Measurements from ENCODE around the gene PARL. TPM values are rescaled to one million over a fixed set of nuclear protein-coding genes. Genes with fewer than 3 reads are reported as not detected.

PARL gene
- total RNA-seq, 1 experiment from 2014 or later, result 73.7 TPM

DNA sequence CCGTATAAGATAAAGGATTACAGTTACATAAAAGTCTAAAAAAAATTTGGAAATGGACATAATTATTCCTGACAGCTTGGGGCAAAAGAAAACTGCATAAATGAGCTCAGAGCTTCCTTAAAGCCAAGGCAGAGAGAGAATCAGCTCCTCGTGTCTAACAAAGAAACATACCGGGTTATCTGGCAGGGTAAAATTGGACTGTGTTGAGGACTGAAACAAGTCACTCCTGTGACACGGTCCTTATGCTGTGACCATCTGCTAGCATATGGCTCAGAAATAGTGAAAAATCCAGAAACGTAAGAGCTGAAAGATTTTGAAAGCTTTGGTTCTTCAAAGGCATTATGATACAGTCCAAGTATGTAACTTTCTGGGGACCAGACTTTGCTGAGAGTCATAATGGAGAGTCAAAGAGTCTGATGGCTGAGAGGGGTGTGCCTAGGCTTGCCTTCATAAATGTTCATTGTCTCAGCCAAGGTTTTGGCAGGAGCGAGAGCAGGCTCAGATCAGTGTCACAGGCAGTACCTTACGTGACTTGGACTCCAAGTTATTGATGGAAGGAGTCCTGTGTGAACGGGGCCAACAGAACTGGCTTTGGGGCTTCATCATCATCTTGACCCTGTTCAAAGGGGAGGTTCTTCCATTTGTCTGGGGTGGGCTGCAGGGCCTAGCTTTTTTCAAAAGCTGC is 71.8 kb downstream of the PARL start:
- Histone ChIP-seq H3K36me3 (ENCODE audit: insufficient read depth, low read length, poor library complexity, severe bottlenecking) (peaks cover 37% of the 10 kb centered on the region), H3K27me3 (replicated peaks; ENCODE audit: insufficient read depth, low read depth, low read length, poor library complexity) (no peaks in the 10 kb centered on the region), H3K9me3 (ENCODE audit: low read depth, low read length, poor library complexity, severe bottlenecking) (no peaks in the 10 kb centered on the region), H3K4me1 (ENCODE audit: insufficient read depth, low read length, poor library complexity, severe bottlenecking) (no peaks in the 10 kb centered on the region), H3K4me3 (ENCODE audit: low read depth, low read length, poor library complexity, severe bottlenecking) (no peak overlapping the region), H3K27ac (ENCODE audit: low read depth, low read length, poor library complexity, severe bottlenecking) (no peak overlapping the region)
- ChIA-PET POLR2A (ENCODE audit: low non-redundant PET) (no interaction called here), CTCF (no interaction called here)
- TF ChIP-seq, protein P1, sequence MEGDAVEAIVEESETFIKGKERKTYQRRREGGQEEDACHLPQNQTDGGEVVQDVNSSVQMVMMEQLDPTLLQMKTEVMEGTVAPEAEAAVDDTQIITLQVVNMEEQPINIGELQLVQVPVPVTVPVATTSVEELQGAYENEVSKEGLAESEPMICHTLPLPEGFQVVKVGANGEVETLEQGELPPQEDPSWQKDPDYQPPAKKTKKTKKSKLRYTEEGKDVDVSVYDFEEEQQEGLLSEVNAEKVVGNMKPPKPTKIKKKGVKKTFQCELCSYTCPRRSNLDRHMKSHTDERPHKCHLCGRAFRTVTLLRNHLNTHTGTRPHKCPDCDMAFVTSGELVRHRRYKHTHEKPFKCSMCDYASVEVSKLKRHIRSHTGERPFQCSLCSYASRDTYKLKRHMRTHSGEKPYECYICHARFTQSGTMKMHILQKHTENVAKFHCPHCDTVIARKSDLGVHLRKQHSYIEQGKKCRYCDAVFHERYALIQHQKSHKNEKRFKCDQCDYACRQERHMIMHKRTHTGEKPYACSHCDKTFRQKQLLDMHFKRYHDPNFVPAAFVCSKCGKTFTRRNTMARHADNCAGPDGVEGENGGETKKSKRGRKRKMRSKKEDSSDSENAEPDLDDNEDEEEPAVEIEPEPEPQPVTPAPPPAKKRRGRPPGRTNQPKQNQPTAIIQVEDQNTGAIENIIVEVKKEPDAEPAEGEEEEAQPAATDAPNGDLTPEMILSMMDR (conservative IDR thresholded peaks at IDR 0.05; ENCODE audit: low read depth, low read length), result no peak
- no peak for TF ChIP-seq EZH2 (IDR thresholded peaks at IDR 0.05; ENCODE audit: borderline replicate concordance, low read depth, low read length, poor library complexity, severe bottlenecking)
- intact Hi-C loops (cut with micrococcal nuclease; ENCODE audit: unreplicated experiment), result no loop called here
- BruUV-seq (replicated peaks), result no TSS peak
- no peak for DNase-seq (ENCODE audit: low spot score)

DNA sequence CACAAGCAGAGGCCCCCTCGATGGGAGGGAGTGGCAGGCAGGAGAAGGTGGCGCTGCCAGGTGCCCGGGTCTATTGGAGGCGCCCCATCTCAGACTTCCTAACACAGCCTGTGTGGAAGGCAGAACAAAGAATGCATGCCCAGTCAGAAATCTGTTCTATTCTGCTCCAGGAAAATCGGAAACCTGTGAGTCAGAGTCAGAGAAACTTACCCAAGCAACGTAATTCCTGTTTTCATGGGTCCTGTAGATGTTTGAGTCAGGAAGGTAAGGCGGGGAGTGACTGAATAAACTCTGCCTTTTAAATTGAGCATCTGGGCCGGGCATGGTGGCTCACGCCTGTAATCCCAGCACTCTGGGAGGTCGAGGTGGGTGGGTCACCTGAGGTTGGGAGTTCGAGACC is 73.0 kb downstream of the PARL start:
- POLR2A ChIA-PET (ENCODE audit: low non-redundant PET), result no interaction called here
- no TSS peak for BruUV-seq (replicated peaks)
- Histone ChIP-seq H3K4me1 (ENCODE audit: insufficient read depth, low read length, poor library complexity, severe bottlenecking) (no peaks in the 10 kb centered on the region), H3K27me3 (replicated peaks; ENCODE audit: insufficient read depth, low read depth, low read length, poor library complexity) (no peaks in the 10 kb centered on the region), H3K4me3 (ENCODE audit: low read depth, low read length, poor library complexity, severe bottlenecking) (no peak overlapping the region), H3K9me3 (ENCODE audit: low read depth, low read length, poor library complexity, severe bottlenecking) (no peaks in the 10 kb centered on the region), H3K27ac (ENCODE audit: low read depth, low read length, poor library complexity, severe bottlenecking) (no peak overlapping the region), H3K36me3 (ENCODE audit: insufficient read depth, low read length, poor library complexity, severe bottlenecking) (peaks cover 50% of the 10 kb centered on the region)
- DNase-seq (ENCODE audit: low spot score), result no peak
- CTCF ChIA-PET, result no interaction called here
- intact Hi-C loops (cut with micrococcal nuclease; ENCODE audit: unreplicated experiment), result no loop called here
- no peak for TF ChIP-seq EZH2 (IDR thresholded peaks at IDR 0.05; ENCODE audit: borderline replicate concordance, low read depth, low read length, poor library complexity, severe bottlenecking)
- TF ChIP-seq, protein P1 (conservative IDR thresholded peaks at IDR 0.05; ENCODE audit: low read depth, low read length), result no peak

- BruUV-seq (replicated peaks), result no TSS peak
- intact Hi-C loops (cut with micrococcal nuclease; ENCODE audit: unreplicated experiment), result no loop called here
- Histone ChIP-seq H3K4me1 (ENCODE audit: insufficient read depth, low read length, poor library complexity, severe bottlenecking) (no peaks in the 10 kb centered on the region), H3K9me3 (ENCODE audit: low read depth, low read length, poor library complexity, severe bottlenecking) (no peaks in the 10 kb centered on the region), H3K27me3 (replicated peaks; ENCODE audit: insufficient read depth, low read depth, low read length, poor library complexity) (no peaks in the 10 kb centered on the region), H3K4me3 (ENCODE audit: low read depth, low read length, poor library complexity, severe bottlenecking) (no peak overlapping the region), H3K27ac (ENCODE audit: low read depth, low read length, poor library complexity, severe bottlenecking) (no peak overlapping the region), H3K36me3 (ENCODE audit: insufficient read depth, low read length, poor library complexity, severe bottlenecking) (peaks cover 57% of the 10 kb centered on the region)
- no peak for TF ChIP-seq EZH2 (IDR thresholded peaks at IDR 0.05; ENCODE audit: borderline replicate concordance, low read depth, low read length, poor library complexity, severe bottlenecking)
- TF ChIP-seq, protein P1 (conservative IDR thresholded peaks at IDR 0.05; ENCODE audit: low read depth, low read length), result no peak
- ChIA-PET POLR2A (ENCODE audit: low non-redundant PET) (no interaction called here), CTCF (no interaction called here)
- DNase-seq (ENCODE audit: low spot score), result no peak
Observed at GRCh38 chr3:183810643-183811594, 73.8 kb downstream of the PARL start.
